ENCODE measurements around the gene PHB1.
A peak's percentile ranks its signal among the peaks of the same experiment; 100 is the strongest.

The PHB1 gene

GRCh38 chr17:49414622-49415350 lies at the start of gene PHB1:
TSS of gene PHB1 (minus strand) at chr17:49414882. CDS start at chr17:49413264, 1,618 bp downstream.
- Mint-ChIP-seq H3K4me3 (peak within 1 kb of the TSS; percentile 98), H3K4me1 (peaks cover 15 to 23% of the 10 kb centered on the region in 2 donors), H3K36me3 (peaks cover 18 to 25% of the 10 kb centered on the region in 2 donors), H3K27me3 (no peaks in the 10 kb centered on the region), H3K9me3 (no peaks in the 10 kb centered on the region), H3K27ac (peak within 1 kb of the TSS; percentile 96)
- DNase-seq = peak; percentile 94
- peak; percentile 98 to 99 for ATAC-seq (replicated peaks)

- H3K36me3 Mint-ChIP-seq = peaks cover 0 to 1% of the 10 kb centered on the region in 2 donors
- ATAC-seq (replicated peaks) (no peak), DNase-seq (no peak)
- no peak overlapping the region for H3K4me3 Mint-ChIP-seq
- H3K9me3 Mint-ChIP-seq = peaks cover 0 to 2% of the 10 kb centered on the region in 2 donors
- peaks cover 65 to 74% of the 10 kb centered on the region in 2 donors for H3K27me3 Mint-ChIP-seq
- H3K4me1 Mint-ChIP-seq = no peaks in the 10 kb centered on the region
- H3K27ac Mint-ChIP-seq = no peak overlapping the region
Observed at GRCh38 chr17:49464049-49464448, 49.4 kb upstream of the PHB1 start.

- Mint-ChIP-seq H3K36me3 (peaks cover 0 to 1% of the 10 kb centered on the region in 2 donors), H3K4me3 (no peak overlapping the region), H3K9me3 (peaks cover 0 to 2% of the 10 kb centered on the region in 2 donors), H3K27ac (no peak overlapping the region), H3K4me1 (no peaks in the 10 kb centered on the region), H3K27me3 (peaks cover 64 to 73% of the 10 kb centered on the region in 2 donors)
- DNase-seq = no peak
- no peak for ATAC-seq (replicated peaks)
Observed at GRCh38 chr17:49461580-49461979, 46.9 kb upstream of the PHB1 start.

GRCh38 chr17:49460401-49460800 lies 45.7 kb upstream of the PHB1 start:
- peaks cover 0 to 2% of the 10 kb centered on the region in 2 donors for H3K9me3 Mint-ChIP-seq
- peaks cover 0 to 1% of the 10 kb centered on the region in 2 donors for H3K36me3 Mint-ChIP-seq
- H3K4me3 Mint-ChIP-seq = no peak overlapping the region
- peaks cover 65 to 74% of the 10 kb centered on the region in 2 donors for H3K27me3 Mint-ChIP-seq
- no peaks in the 10 kb centered on the region for H3K4me1 Mint-ChIP-seq
- H3K27ac Mint-ChIP-seq = no peak overlapping the region
- DNase-seq (no peak), ATAC-seq (replicated peaks) (no peak)

GRCh38 chr17:49459401-49459984 lies 44.8 kb upstream of the PHB1 start:
- peaks cover 0 to 1% of the 10 kb centered on the region in 2 donors for H3K36me3 Mint-ChIP-seq
- no peak for DNase-seq
- H3K4me3 Mint-ChIP-seq = no peak overlapping the region
- peak overlapping the region; percentile 57 for H3K27ac Mint-ChIP-seq
- peaks cover 0 to 2% of the 10 kb centered on the region in 2 donors for H3K9me3 Mint-ChIP-seq
- peaks cover 56 to 66% of the 10 kb centered on the region in 2 donors for H3K27me3 Mint-ChIP-seq
- no peaks in the 10 kb centered on the region for H3K4me1 Mint-ChIP-seq
- no peak for ATAC-seq (replicated peaks)

- Mint-ChIP-seq H3K27me3 (peaks cover 50 to 59% of the 10 kb centered on the region in 2 donors), H3K27ac (peak overlapping the region; percentile 53), H3K4me3 (no peak overlapping the region), H3K9me3 (no peaks in the 10 kb centered on the region), H3K4me1 (no peaks in the 10 kb centered on the region), H3K36me3 (no peaks in the 10 kb centered on the region)
- no peak for ATAC-seq (replicated peaks)
- DNase-seq = no peak
Observed at GRCh38 chr17:49457564-49458535, 43.2 kb upstream of the PHB1 start.

- Mint-ChIP-seq H3K9me3 (no peaks in the 10 kb centered on the region), H3K27me3 (peaks cover 49 to 57% of the 10 kb centered on the region in 2 donors), H3K27ac (no peak overlapping the region), H3K36me3 (no peaks in the 10 kb centered on the region), H3K4me1 (peaks cover 0 to 2% of the 10 kb centered on the region in 2 donors), H3K4me3 (no peak overlapping the region)
- DNase-seq (no peak), ATAC-seq (replicated peaks) (no peak)
Observed at GRCh38 chr17:49456183-49456965, 41.7 kb upstream of the PHB1 start.

GRCh38 chr17:49455272-49455861 lies 40.7 kb upstream of the PHB1 start:
- no peaks in the 10 kb centered on the region for H3K9me3 Mint-ChIP-seq
- H3K27ac Mint-ChIP-seq = no peak overlapping the region
- no peaks in the 10 kb centered on the region for H3K36me3 Mint-ChIP-seq
- peaks cover 49 to 54% of the 10 kb centered on the region in 2 donors for H3K27me3 Mint-ChIP-seq
- DNase-seq (no peak), ATAC-seq (replicated peaks) (no peak)
- H3K4me3 Mint-ChIP-seq = no peak overlapping the region
- H3K4me1 Mint-ChIP-seq = peaks cover 0 to 2% of the 10 kb centered on the region in 2 donors

GRCh38 chr17:49454050-49454449 lies 39.4 kb upstream of the PHB1 start:
- Mint-ChIP-seq H3K27me3 (peaks cover 39 to 43% of the 10 kb centered on the region in 2 donors), H3K4me1 (peaks cover 0 to 2% of the 10 kb centered on the region in 2 donors), H3K27ac (no peak overlapping the region), H3K4me3 (no peak overlapping the region), H3K9me3 (no peaks in the 10 kb centered on the region), H3K36me3 (no peaks in the 10 kb centered on the region)
- DNase-seq = no peak
- ATAC-seq (replicated peaks) = no peak

- Mint-ChIP-seq H3K27ac (no peak overlapping the region), H3K36me3 (no peaks in the 10 kb centered on the region), H3K4me3 (no peak overlapping the region), H3K4me1 (peaks cover 0 to 2% of the 10 kb centered on the region in 2 donors), H3K27me3 (peaks cover 28 to 33% of the 10 kb centered on the region in 2 donors), H3K9me3 (no peaks in the 10 kb centered on the region)
- DNase-seq = no peak
- no peak for ATAC-seq (replicated peaks)
Observed at GRCh38 chr17:49452661-49453060, 38.0 kb upstream of the PHB1 start.

- DNase-seq (no peak), ATAC-seq (replicated peaks) (no peak)
- H3K4me1 Mint-ChIP-seq = peaks cover 0 to 2% of the 10 kb centered on the region in 2 donors
- no peaks in the 10 kb centered on the region for H3K36me3 Mint-ChIP-seq
- H3K9me3 Mint-ChIP-seq = no peaks in the 10 kb centered on the region
- H3K27me3 Mint-ChIP-seq = peaks cover 23 to 29% of the 10 kb centered on the region in 2 donors
- no peak overlapping the region for H3K4me3 Mint-ChIP-seq
- H3K27ac Mint-ChIP-seq = no peak overlapping the region
Observed at GRCh38 chr17:49452201-49452600, 37.5 kb upstream of the PHB1 start.

- no peaks in the 10 kb centered on the region for H3K36me3 Mint-ChIP-seq
- H3K9me3 Mint-ChIP-seq = no peaks in the 10 kb centered on the region
- DNase-seq (no peak), ATAC-seq (replicated peaks) (no peak)
- H3K27me3 Mint-ChIP-seq = peaks cover 9 to 17% of the 10 kb centered on the region in 2 donors
- H3K4me3 Mint-ChIP-seq = no peak overlapping the region
- H3K4me1 Mint-ChIP-seq = peaks cover 0 to 2% of the 10 kb centered on the region in 2 donors
- no peak overlapping the region for H3K27ac Mint-ChIP-seq
Observed at GRCh38 chr17:49450735-49451134, 36.1 kb upstream of the PHB1 start.

- Mint-ChIP-seq H3K9me3 (no peaks in the 10 kb centered on the region), H3K4me3 (no peak overlapping the region), H3K27ac (no peak overlapping the region), H3K36me3 (no peaks in the 10 kb centered on the region), H3K27me3 (peaks cover 6 to 17% of the 10 kb centered on the region in 2 donors), H3K4me1 (peaks cover 0 to 2% of the 10 kb centered on the region in 2 donors)
- DNase-seq (no peak), ATAC-seq (replicated peaks) (no peak)
Observed at GRCh38 chr17:49450181-49450580, 35.5 kb upstream of the PHB1 start.
